IPS DF 6.9 (cell line): ENCODE measurements around the gene ANKRD23.
"Not testable (repeated sequence)": the region's sequence is repeated elsewhere in the genome, so short reads cannot be mapped to it uniquely, and the experiment has no call there.

Experiments
- DNase-seq: peaks from one replicate; pipeline ENCODE4 v3.0.0-alpha.2; 2013; ENCODE audit warnings: low read depth, low spot score
- H3K27ac ChIP-seq: one replicate; pipeline ENCODE4 v1.5.1; 2013; ENCODE audit warnings: low read length, control low read depth
- H3K27me3 ChIP-seq: 2 replicates; pipeline ENCODE4 v1.6.1; 2013; ENCODE audit warnings: mild to moderate bottlenecking, low read length; ENCODE audit not compliant: control insufficient read depth, insufficient read depth
- H3K36me3 ChIP-seq: 2 replicates; pipeline ENCODE4 v1.6.1; 2013; ENCODE audit warnings: low read length; ENCODE audit not compliant: control insufficient read depth, insufficient read depth
- H3K4me1 ChIP-seq: 2 replicates; pipeline ENCODE4 v1.6.1; 2013; ENCODE audit warnings: low read length; ENCODE audit not compliant: control insufficient read depth, insufficient read depth
- H3K4me3 ChIP-seq: 2 replicates; pipeline ENCODE4 v1.5.1; 2013; ENCODE audit warnings: mild to moderate bottlenecking, low read length
- H3K9me3 ChIP-seq: 2 replicates; pipeline ENCODE4 v1.6.1; 2013; ENCODE audit warnings: low read length, inconsistent platforms; ENCODE audit not compliant: control insufficient read depth, insufficient read depth
- WGBS: extraction: QIAGEN DNeasy Blood & Tissue Kit; methylation state at CpG from one replicate; pipeline ENCODE4 v1.1.7; 2013; ENCODE audit warnings: mixed read lengths, missing lambda C conversion rate; ENCODE audit not compliant: insufficient read length, insufficient coverage; 5-methylcytosine and 5-hydroxymethylcytosine counted together

Gene ANKRD23

DNA sequence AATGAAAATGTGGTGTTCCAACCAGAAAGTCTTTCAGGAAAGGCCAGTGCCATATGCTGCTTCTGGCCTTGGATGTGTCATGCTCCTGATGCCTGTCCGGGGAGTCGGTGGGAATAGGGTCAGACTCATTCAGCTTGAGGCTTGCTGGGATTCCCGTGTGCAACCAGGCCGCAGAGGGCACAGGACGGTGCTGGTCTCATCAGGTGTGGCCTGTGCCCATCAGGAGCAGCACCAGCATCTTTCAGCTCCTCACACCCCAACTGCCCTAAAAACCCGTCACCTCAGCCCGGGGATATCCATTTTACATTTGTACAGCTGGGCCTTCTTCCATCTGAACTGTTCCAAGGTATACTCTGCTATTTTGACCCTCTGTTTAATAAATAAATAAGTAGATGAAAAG, 41.1 kb downstream of the ANKRD23 start:
- Histone ChIP-seq H3K4me1 (peaks cover 2% of the 10 kb centered on the region), H3K4me3 (no peak overlapping the region), H3K9me3 (no peaks in the 10 kb centered on the region), H3K36me3 (no peaks in the 10 kb centered on the region; the same call in 1 of the 2 replicates), H3K27me3 (no peaks in the 10 kb centered on the region), H3K27ac (no peak overlapping the region)
- WGBS, result no CpG with 5 or more reads among the region's 7 CpGs
- no peak for DNase-seq

- H3K27me3 ChIP-seq, result no peaks in the 10 kb centered on the region
- no peak for DNase-seq
- no peaks in the 10 kb centered on the region; the same call in 1 of the 2 replicates for H3K36me3 ChIP-seq
- peaks cover 2% of the 10 kb centered on the region for H3K4me1 ChIP-seq
- no peak overlapping the region for H3K27ac ChIP-seq
- H3K4me3 ChIP-seq, result no peak overlapping the region
- WGBS, result no CpG with 5 or more reads among the region's 10 CpGs
- no peaks in the 10 kb centered on the region for H3K9me3 ChIP-seq
These were observed 41.8 kb downstream of the ANKRD23 start for GRCh38 chr2:96801786-96802595.

DNA sequence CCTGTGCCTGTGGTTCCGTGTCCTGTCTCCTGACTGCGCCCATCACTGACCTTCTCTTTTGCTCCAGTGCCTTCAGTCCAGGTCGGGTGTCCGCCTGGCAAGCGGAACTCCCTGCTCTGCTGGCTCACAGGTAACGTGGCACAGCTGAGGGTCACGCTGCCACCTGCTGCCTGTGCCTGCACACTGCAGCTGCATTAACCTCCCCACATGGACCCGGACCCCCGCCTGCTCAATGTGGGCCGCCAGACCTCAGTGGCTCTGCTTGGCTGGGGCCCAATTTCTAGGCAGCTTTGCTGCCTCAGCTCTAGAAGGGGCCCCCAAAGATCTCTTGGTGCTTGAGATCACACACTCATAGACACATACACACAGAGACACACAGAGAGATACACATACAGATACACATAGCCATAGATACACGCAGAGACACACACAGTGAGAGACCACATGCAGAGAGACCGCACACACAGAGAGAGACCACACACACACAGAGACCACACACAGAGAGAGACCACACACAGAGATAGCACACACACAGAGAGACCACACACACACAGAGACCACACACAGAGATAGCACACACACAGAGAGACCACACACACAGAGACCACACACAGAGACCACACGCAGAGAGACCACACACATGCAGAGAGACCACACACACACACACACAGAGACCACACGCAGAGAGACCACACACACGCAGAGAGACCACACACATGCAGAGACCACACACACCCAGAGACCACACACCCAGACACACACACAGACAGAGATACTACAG, 42.6 kb downstream of the ANKRD23 start:
- Histone ChIP-seq H3K4me3 (no peak overlapping the region), H3K9me3 (no peaks in the 10 kb centered on the region), H3K27me3 (no peaks in the 10 kb centered on the region), H3K36me3 (no peaks in the 10 kb centered on the region; the same call in 1 of the 2 replicates), H3K4me1 (peaks cover 2% of the 10 kb centered on the region), H3K27ac (no peak overlapping the region)
- WGBS, result no CpG with 5 or more reads among the region's 15 CpGs
- peak; percentile 63 for DNase-seq

GRCh38 chr2:96800061-96801004, 43.5 kb downstream of the ANKRD23 start:
- no peaks in the 10 kb centered on the region for H3K9me3 ChIP-seq
- H3K27me3 ChIP-seq, result no peaks in the 10 kb centered on the region
- H3K4me3 ChIP-seq, result no peak overlapping the region
- no peaks in the 10 kb centered on the region; the same call in 1 of the 2 replicates for H3K36me3 ChIP-seq
- no peak for DNase-seq
- no peak overlapping the region for H3K27ac ChIP-seq
- no CpG with 5 or more reads among the region's 27 CpGs for WGBS
- H3K4me1 ChIP-seq, result peaks cover 2% of the 10 kb centered on the region

DNA sequence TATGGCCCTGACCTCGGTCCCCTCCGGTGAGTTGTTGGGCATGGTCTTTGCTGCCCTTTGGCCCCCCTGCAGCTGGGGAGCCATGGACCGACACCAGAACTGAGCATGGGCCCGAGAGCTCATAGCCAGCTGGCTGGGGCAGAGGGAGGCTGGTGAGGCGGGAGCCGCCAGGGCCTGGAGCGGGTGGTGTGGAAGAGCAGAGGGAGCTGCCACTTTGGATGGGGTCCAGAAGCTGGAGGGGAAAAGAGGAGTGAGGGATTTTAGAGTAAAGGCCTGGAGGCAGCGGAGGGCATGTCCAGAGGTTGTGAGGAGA, 44.2 kb downstream of the ANKRD23 start:
- no CpG with 5 or more reads among the region's 8 CpGs for whole genome bisulfite sequencing
- H3K9me3 ChIP-seq, result no peaks in the 10 kb centered on the region
- H3K4me1 ChIP-seq, result peaks cover 2% of the 10 kb centered on the region
- H3K27ac ChIP-seq, result no peak overlapping the region
- DNase-seq, result no peak
- no peaks in the 10 kb centered on the region; the same call in 1 of the 2 replicates for H3K36me3 ChIP-seq
- H3K27me3 ChIP-seq, result no peaks in the 10 kb centered on the region
- no peak overlapping the region for H3K4me3 ChIP-seq

DNA sequence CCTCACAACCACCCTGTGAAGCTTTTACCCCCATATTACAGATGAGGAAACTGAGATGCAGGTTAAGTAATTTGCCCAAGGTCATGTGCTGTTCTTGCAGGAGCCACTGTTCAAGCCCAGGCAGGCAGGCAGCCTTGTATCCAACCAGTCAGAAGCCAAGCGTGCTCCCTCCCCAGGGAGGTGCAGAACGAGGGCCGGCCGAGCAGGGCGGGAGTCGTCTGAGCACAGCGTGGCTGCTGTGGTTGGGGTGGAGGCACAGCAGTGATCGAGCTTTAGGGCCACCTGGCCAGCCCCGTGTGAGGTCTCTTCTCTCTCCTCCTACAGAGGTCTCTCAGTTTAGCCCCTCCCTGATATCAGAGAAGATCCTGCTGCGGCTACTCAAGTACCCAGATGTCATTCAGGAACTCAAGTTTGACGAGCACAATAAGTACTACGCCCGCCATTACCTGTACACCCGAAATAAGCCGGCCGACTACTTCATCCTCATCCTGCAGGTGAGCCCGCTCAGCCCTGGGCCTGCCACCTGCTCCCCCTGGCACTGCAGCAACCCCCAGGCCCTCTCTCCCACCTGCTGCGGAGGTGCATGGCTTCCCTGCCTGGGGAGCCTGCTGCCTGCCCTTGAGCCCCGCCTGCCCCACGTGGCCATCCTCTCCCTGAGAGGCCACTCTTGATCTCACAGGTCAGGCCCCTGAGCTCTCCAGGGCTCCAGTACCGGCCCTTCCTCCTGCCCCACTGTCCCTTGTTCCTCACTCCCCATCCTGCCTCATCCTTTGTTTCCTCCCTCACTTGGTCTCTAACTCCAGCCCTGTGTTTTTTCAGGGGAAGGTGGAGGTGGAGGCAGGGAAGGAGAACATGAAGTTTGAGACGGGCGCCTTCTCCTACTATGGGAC, 44.8 kb downstream of the ANKRD23 start:
- DNase-seq, result no peak
- no CpG with 5 or more reads among the region's 23 CpGs for WGBS
- H3K9me3 ChIP-seq, result no peaks in the 10 kb centered on the region

DNA sequence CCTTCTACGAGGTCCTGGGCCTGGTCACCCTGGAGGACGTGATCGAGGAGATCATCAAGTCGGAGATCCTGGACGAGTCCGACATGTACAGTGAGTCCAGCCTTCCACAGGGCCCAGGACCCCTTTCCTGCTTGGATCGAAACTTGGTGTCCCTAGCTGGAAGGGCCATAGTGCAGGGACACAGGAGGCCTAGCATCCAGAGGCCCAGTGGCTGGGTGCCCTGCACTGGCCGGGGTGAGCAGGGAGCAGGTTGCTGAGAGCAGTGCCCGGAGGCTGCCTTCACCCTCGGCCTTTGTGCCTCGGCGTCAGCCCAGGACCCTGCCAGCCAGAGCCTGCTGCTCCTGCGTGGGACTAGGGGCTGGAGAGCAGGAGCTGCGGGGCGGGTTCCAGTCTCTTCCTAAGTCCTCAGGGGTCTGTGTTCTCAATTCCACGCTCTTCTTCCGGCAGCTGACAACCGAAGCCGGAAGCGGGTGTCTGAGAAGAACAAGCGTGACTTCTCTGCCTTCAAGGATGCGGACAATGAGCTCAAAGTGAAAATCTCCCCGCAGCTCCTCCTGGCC, 46.7 kb downstream of the ANKRD23 start:
- DNase-seq, result no peak
- no peaks in the 10 kb centered on the region; the same call in 1 of the 2 replicates for H3K36me3 ChIP-seq
- H3K4me1 ChIP-seq, result peaks cover 2% of the 10 kb centered on the region
- H3K27ac ChIP-seq, result no peak overlapping the region
- H3K9me3 ChIP-seq, result no peaks in the 10 kb centered on the region
- H3K27me3 ChIP-seq, result no peaks in the 10 kb centered on the region
- no peak overlapping the region for H3K4me3 ChIP-seq
- WGBS, result no CpG with 5 or more reads among the region's 23 CpGs

More for the DNA sequence above, 44.8 kb downstream of the ANKRD23 start:
- Histone ChIP-seq H3K27me3 (no peaks in the 10 kb centered on the region), H3K4me1 (peaks cover 2% of the 10 kb centered on the region), H3K27ac (no peak overlapping the region), H3K36me3 (no peaks in the 10 kb centered on the region; the same call in 1 of the 2 replicates), H3K4me3 (no peak overlapping the region)

DNA sequence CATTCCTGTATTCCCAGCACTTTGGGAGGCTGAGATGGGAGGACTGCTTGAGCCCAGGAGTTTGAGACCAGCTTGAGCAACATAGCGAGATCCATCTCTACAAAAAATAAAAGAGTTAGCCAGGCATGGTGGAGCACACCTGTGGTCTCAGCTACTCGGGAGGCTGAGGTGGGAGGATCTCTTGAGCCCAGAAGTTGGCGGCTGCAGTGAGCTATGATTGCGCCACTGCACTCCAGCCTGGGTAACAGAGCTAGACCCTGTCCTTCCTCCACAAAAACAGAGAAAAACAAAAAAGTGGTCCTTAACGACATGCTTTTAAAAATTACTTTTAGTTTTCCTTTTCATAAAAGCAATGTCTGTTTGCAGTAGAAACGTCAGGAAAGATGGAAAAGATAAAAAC, 47.3 kb downstream of the ANKRD23 start:
- H3K27ac ChIP-seq, DNase-seq: not testable (repeated sequence)
- WGBS, result no CpG with 5 or more reads among the region's 6 CpGs

GRCh38 chr2:96795076-96795475, 48.7 kb downstream of the ANKRD23 start:
- no peak for DNase-seq
- Histone ChIP-seq H3K36me3 (no peaks in the 10 kb centered on the region; the same call in 1 of the 2 replicates), H3K4me1 (no peaks in the 10 kb centered on the region; the same call in 1 of the 2 replicates), H3K27ac (no peak overlapping the region), H3K4me3 (no peak overlapping the region), H3K27me3 (no peaks in the 10 kb centered on the region), H3K9me3 (no peaks in the 10 kb centered on the region)
- WGBS, result no CpG with 5 or more reads among the region's 6 CpGs

More for the DNA sequence above, 47.3 kb downstream of the ANKRD23 start:
- not testable (repeated sequence) for H3K4me3 ChIP-seq, H3K27me3 ChIP-seq, H3K4me1 ChIP-seq, H3K9me3 ChIP-seq, H3K36me3 ChIP-seq
